Measurements from ENCODE around the gene LCOR. TPM values are rescaled to one million over a fixed set of nuclear protein-coding genes. Genes with fewer than 3 reads are reported as not detected.
A peak's percentile ranks its signal among the peaks of the same experiment; 100 is the strongest.
"Not testable (repeated sequence)": the region's sequence is repeated elsewhere in the genome, so short reads cannot be mapped to it uniquely, and the experiment has no call there.

The LCOR gene
- total RNA-seq, 2 experiments from 2014 or later = 33.8 to 38.7 TPM

- Mint-ChIP-seq H3K27ac (no peak overlapping the region), H3K4me1 (peaks cover 4% of the 10 kb centered on the region), H3K4me3 (no peak overlapping the region), H3K9me3 (no peaks in the 10 kb centered on the region), H3K27me3 (peaks cover 10% of the 10 kb centered on the region), H3K36me3 (no peaks in the 10 kb centered on the region)
- POLR2A ChIA-PET = no interaction called here
- ATAC-seq (ENCODE audit: low read depth) = no peak
- peak; percentile 4 for DNase-seq
Measured at GRCh38 chr10:97028126-97028831, 196.2 kb downstream of the LCOR start.

- Mint-ChIP-seq H3K4me1 (peaks cover 4% of the 10 kb centered on the region), H3K9me3 (no peaks in the 10 kb centered on the region), H3K36me3 (no peaks in the 10 kb centered on the region), H3K4me3 (no peak overlapping the region), H3K27ac (no peak overlapping the region), H3K27me3 (peaks cover 10% of the 10 kb centered on the region)
- DNase-seq (no peak), ATAC-seq (ENCODE audit: low read depth) (no peak)
- POLR2A ChIA-PET = no interaction called here
Measured at GRCh38 chr10:97028832-97029178, 196.7 kb downstream of the LCOR start.

GRCh38 chr10:97029271-97029670, 197.2 kb downstream of the LCOR start:
- H3K27me3 Mint-ChIP-seq = peaks cover 10% of the 10 kb centered on the region
- no peaks in the 10 kb centered on the region for H3K9me3 Mint-ChIP-seq
- ATAC-seq (ENCODE audit: low read depth) (no peak), DNase-seq (no peak)
- no peak overlapping the region for H3K4me3 Mint-ChIP-seq
- no peaks in the 10 kb centered on the region for H3K36me3 Mint-ChIP-seq
- H3K27ac Mint-ChIP-seq = no peak overlapping the region
- H3K4me1 Mint-ChIP-seq = peaks cover 4% of the 10 kb centered on the region
- POLR2A ChIA-PET = no interaction called here

GRCh38 chr10:97030894-97031293, 198.8 kb downstream of the LCOR start:
- Mint-ChIP-seq H3K4me3 (no peak overlapping the region), H3K9me3 (no peaks in the 10 kb centered on the region), H3K27me3 (peaks cover 21% of the 10 kb centered on the region), H3K4me1 (no peaks in the 10 kb centered on the region), H3K36me3 (no peaks in the 10 kb centered on the region), H3K27ac (no peak overlapping the region)
- POLR2A ChIA-PET = no interaction called here
- DNase-seq = no peak
- no peak for ATAC-seq (ENCODE audit: low read depth)

- POLR2A ChIA-PET = no interaction called here
- H3K9me3 Mint-ChIP-seq = no peaks in the 10 kb centered on the region
- no peak overlapping the region for H3K4me3 Mint-ChIP-seq
- no peaks in the 10 kb centered on the region for H3K4me1 Mint-ChIP-seq
- no peak for DNase-seq
- no peak for ATAC-seq (ENCODE audit: low read depth)
- peaks cover 25% of the 10 kb centered on the region for H3K27me3 Mint-ChIP-seq
- no peaks in the 10 kb centered on the region for H3K36me3 Mint-ChIP-seq
- no peak overlapping the region for H3K27ac Mint-ChIP-seq
Measured at GRCh38 chr10:97031459-97031858, 199.4 kb downstream of the LCOR start.

- POLR2A ChIA-PET = interaction anchor here (0.7 kb wide), 1 partner anchor 38 kb away, joined by 3 read pairs; no protein-coding TSS in a partner anchor
- no peak overlapping the region for H3K27ac Mint-ChIP-seq
Measured at GRCh38 chr10:97032624-97033023, 200.5 kb downstream of the LCOR start.

DNA sequence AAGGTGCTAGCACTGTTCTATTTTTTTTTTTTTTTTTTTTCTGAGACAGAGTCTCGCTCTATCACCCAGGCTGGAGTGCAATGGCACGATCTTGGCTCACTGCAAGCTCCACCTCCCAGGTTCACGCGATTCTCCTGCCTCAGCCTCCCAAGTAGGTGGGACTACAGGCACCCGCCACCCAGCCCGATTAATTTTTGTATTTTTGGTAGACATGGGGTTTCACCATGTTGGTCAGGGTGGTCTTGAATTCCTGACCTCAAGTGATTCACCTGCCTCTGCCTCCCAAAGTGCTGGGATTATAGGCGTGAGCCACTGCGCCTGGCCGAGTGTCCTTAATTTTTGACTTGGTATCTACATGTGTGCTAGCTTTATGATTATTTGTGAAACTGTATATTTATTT, 201.7 kb downstream of the LCOR start:
- not testable (repeated sequence) for H3K27ac Mint-ChIP-seq; H3K4me3 Mint-ChIP-seq; H3K36me3 Mint-ChIP-seq; H3K9me3 Mint-ChIP-seq; ATAC-seq (ENCODE audit: low read depth); DNase-seq
- POLR2A ChIA-PET = interaction anchor here (0.7 kb wide), 1 partner anchor 26 kb away, joined by 3 read pairs; no protein-coding TSS in a partner anchor
- H3K27me3 Mint-ChIP-seq = peaks cover 21% of the 10 kb centered on the region
- H3K4me1 Mint-ChIP-seq = peaks cover 10% of the 10 kb centered on the region

More at GRCh38 chr10:97032624-97033023, 200.5 kb downstream of the LCOR start:
- DNase-seq = no peak
- Mint-ChIP-seq H3K4me1 (peaks cover 6% of the 10 kb centered on the region), H3K27me3 (peaks cover 24% of the 10 kb centered on the region), H3K36me3 (no peaks in the 10 kb centered on the region), H3K4me3 (no peak overlapping the region), H3K9me3 (no peaks in the 10 kb centered on the region)
- no peak for ATAC-seq (ENCODE audit: low read depth)

DNA sequence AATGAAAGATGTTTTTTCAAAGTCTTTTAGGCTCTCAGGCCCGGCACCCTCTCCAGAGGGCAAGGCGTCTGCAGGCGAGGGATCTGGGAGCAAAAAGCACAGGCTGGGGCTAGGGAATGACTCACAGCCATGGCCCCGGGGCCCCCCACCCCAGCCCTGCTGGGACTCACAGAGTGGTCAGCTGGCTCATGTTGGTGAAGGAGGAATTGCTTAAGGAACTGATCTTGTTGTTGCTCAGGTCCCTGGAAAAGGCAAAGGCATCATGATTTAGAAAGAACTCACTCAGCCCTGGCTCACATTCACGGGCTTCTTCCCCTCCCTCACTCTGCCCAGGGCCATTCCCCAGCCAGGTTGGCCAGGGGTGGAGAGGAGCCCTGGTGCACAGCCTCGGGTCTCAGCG, 202.2 kb downstream of the LCOR start:
- H3K36me3 Mint-ChIP-seq = no peaks in the 10 kb centered on the region
- no peaks in the 10 kb centered on the region for H3K9me3 Mint-ChIP-seq
- POLR2A ChIA-PET = no interaction called here
- peak; percentile 14 for DNase-seq
- no peak overlapping the region for H3K27ac Mint-ChIP-seq
- H3K4me3 Mint-ChIP-seq = no peak overlapping the region
- H3K27me3 Mint-ChIP-seq = peaks cover 21% of the 10 kb centered on the region
- H3K4me1 Mint-ChIP-seq = peaks cover 10% of the 10 kb centered on the region
- no peak for ATAC-seq (ENCODE audit: low read depth)

DNA sequence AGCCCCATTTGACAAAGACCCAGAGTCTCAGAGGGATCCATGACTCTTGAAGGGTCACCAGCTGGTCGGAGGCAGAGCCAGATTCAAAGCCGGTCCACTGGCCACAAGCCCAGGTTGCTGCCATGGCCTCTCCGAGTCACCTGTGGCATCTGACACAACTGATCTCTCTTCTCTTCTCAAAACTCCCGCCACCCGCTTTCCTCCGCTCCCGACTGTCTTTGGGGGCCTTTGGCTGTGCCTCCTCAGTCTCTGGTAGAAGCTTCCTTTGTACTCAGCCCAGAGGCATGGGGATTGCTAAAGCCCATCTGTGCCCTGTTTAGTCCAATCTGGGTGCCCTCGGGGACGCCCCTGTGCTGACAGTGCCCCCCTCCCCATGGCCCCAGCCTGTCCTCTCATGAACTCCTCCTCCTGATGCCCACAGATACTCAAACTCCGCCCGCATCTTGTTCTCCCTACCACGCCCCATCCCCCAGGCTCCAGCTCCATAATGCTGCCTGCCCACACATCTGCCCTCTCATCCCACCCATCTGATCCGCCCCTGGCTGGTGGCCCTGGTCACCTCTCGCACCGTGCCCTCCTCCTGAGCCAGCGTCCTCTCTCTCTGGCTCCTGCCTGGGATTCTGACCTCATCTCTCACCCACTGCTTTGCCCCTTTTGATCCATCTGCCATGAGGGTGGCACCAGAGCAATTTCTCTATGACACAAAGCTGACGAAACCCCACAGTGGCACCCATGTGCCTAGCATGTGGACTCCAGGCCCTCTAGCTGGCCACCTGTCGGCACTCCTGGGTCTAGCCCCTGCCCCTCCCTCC, 203.1 kb downstream of the LCOR start:
- DNase-seq (peak; percentile 13), ATAC-seq (ENCODE audit: low read depth) (no peak)
- POLR2A ChIA-PET = no interaction called here
- Mint-ChIP-seq H3K36me3 (no peaks in the 10 kb centered on the region), H3K27me3 (peaks cover 19% of the 10 kb centered on the region), H3K9me3 (no peaks in the 10 kb centered on the region), H3K4me3 (no peak overlapping the region), H3K4me1 (peaks cover 10% of the 10 kb centered on the region), H3K27ac (no peak overlapping the region)

GRCh38 chr10:97037365-97038361, 205.6 kb downstream of the LCOR start:
- POLR2A ChIA-PET = no interaction called here
- Mint-ChIP-seq H3K36me3 (no peaks in the 10 kb centered on the region), H3K27ac (peak overlapping the region; percentile 10), H3K4me1 (peaks cover 10% of the 10 kb centered on the region), H3K4me3 (peak overlapping the region; percentile 69), H3K27me3 (peaks cover 18% of the 10 kb centered on the region), H3K9me3 (no peaks in the 10 kb centered on the region)
- ATAC-seq (ENCODE audit: low read depth) = peak; percentile 87
- peak; percentile 69 for DNase-seq

GRCh38 chr10:97038688-97039087, 206.6 kb downstream of the LCOR start:
- no peak for ATAC-seq (ENCODE audit: low read depth)
- H3K27me3 Mint-ChIP-seq = peaks cover 17% of the 10 kb centered on the region
- DNase-seq = peak; percentile 10
- no peaks in the 10 kb centered on the region for H3K9me3 Mint-ChIP-seq
- H3K36me3 Mint-ChIP-seq = no peaks in the 10 kb centered on the region
- POLR2A ChIA-PET = no interaction called here
- H3K4me1 Mint-ChIP-seq = peaks cover 10% of the 10 kb centered on the region
- H3K27ac Mint-ChIP-seq = no peak overlapping the region
- H3K4me3 Mint-ChIP-seq = no peak overlapping the region

DNA sequence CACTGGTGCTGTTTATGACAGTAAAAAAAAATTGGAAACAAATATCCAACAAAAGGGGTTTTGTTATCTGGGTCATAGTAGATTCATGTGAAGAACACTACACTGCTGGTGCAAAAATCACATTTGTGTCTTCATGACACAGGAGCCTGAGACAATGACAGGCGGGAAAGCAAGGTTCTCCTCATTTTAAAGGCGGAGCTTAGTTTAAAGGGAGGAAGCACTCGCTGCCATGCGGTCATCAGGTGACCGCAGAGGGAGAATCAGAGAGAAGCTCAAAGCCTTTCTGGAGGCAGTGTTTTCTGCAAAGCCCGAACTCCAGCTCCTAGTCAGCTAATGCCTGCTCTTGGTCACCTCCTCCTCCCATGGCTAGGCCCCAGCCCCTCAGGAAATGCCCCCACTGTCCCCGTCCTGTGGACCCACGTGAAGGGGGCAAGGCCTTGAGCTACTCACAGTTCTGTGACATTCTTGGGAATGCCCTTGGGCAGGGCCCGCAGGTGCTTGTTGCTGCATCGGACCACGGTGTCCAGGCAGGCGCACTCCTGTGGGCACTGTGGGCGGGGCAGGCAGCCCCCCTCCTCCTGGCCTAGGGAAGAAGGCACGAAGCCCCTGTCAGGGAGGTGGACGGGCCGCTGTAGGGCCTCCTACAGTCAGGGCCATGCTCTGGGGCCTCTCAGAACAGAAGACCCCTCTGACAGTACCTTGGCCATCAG, 207.6 kb downstream of the LCOR start:
- no peaks in the 10 kb centered on the region for H3K36me3 Mint-ChIP-seq
- H3K27ac Mint-ChIP-seq = no peak overlapping the region
- DNase-seq = peak; percentile 15
- POLR2A ChIA-PET = no interaction called here
- no peak overlapping the region for H3K4me3 Mint-ChIP-seq
- no peak for ATAC-seq (ENCODE audit: low read depth)
- peaks cover 17% of the 10 kb centered on the region for H3K27me3 Mint-ChIP-seq
- no peaks in the 10 kb centered on the region for H3K9me3 Mint-ChIP-seq
- peaks cover 10% of the 10 kb centered on the region for H3K4me1 Mint-ChIP-seq

GRCh38 chr10:97040248-97040584, 208.1 kb downstream of the LCOR start:
- POLR2A ChIA-PET = no interaction called here
- no peaks in the 10 kb centered on the region for H3K9me3 Mint-ChIP-seq
- H3K27ac Mint-ChIP-seq = no peak overlapping the region
- ATAC-seq (ENCODE audit: low read depth) = no peak
- peaks cover 12% of the 10 kb centered on the region for H3K27me3 Mint-ChIP-seq
- no peaks in the 10 kb centered on the region for H3K36me3 Mint-ChIP-seq
- H3K4me1 Mint-ChIP-seq = peaks cover 10% of the 10 kb centered on the region
- no peak for DNase-seq
- H3K4me3 Mint-ChIP-seq = no peak overlapping the region
